GM12878 (cell line): ENCODE data around the gene CHRDL1. TPM values are rescaled to one million over a fixed set of nuclear protein-coding genes. Genes with fewer than 3 reads are reported as not detected.

Source experiments
- BCLAF1 ChIP-seq: fragments of 450-650 bp; IDR thresholded peaks from 2 replicates; pipeline ENCODE4 v1.6.1; 2017; ENCODE audit warnings: antibody characterized with exemption, mild to moderate bottlenecking, moderate library complexity
- CTCF ChIP-seq, 3 experiments: IDR thresholded peaks in 2 of 3; conservative IDR thresholded peaks in 1 of 3; 2 replicates each; pipeline ENCODE4 v1.5.1; 2011; ENCODE audit warnings: low read depth in 3 of 3, low read length in 3 of 3, mild to moderate bottlenecking in 3 of 3, control low read depth in 2 of 3, moderate library complexity in 2 of 3, inconsistent platforms in 1 of 3, mixed read lengths in 1 of 3; ENCODE audit not compliant: control insufficient read depth in 2 of 3, insufficient read depth in 1 of 3; ENCODE audit errors: extremely low read depth in 1 of 3
- DPF2 ChIP-seq: fragments of 450-650 bp; IDR thresholded peaks from 2 replicates; pipeline ENCODE4 v1.6.1; 2017; ENCODE audit warnings: mild to moderate bottlenecking
- HDAC2 ChIP-seq: fragments of 200-600 bp; sonication (generic); IDR thresholded peaks from 2 replicates; pipeline ENCODE4 v1.6.1; 2017
- JUND ChIP-seq: IDR thresholded peaks from 2 replicates; pipeline ENCODE4 v1.6.1; 2012; ENCODE audit warnings: low read depth, mild to moderate bottlenecking, low read length, improper control_type of control experiment, moderate library complexity
- MXI1 ChIP-seq: fragments of 150-350 bp; IDR thresholded peaks from 2 replicates; pipeline ENCODE4 v1.6.1; 2011; ENCODE audit warnings: low read depth, mild to moderate bottlenecking, inconsistent platforms, low read length, improper control_type of control experiment
- PAX8 ChIP-seq: fragments of 450-650 bp; IDR thresholded peaks from 2 replicates; pipeline ENCODE4 v1.6.1; 2017; ENCODE audit warnings: mild to moderate bottlenecking, moderate library complexity
- POLR2AphosphoS2 ChIP-seq: IDR thresholded peaks from 2 replicates; pipeline ENCODE4 v1.6.1; 2011; ENCODE audit warnings: low read depth, mild to moderate bottlenecking, low read length, improper control_type of control experiment, moderate library complexity
- SREBF2 ChIP-seq: IDR thresholded peaks from 2 replicates; pipeline ENCODE4 v1.6.1; 2012; ENCODE audit warnings: mild to moderate bottlenecking, low read length
- ZNF207 ChIP-seq: fragments of 450-650 bp; IDR thresholded peaks from 2 replicates; pipeline ENCODE4 v1.6.1; 2014; ENCODE audit warnings: antibody characterized with exemption, mild to moderate bottlenecking, borderline replicate concordance
- polyA plus RNA-seq, 11 experiments: library from polyadenylated mRNA; depleted of rRNA in 4 of 11; unstranded in 6 of 11; stranded (reverse) in 5 of 11; fragments of >200 nt; fragmentation: Nextera tagmentation in 4 of 11; fragmentation: Illumina TruSeq in 1 of 11; extraction: Ambion mirVana in 4 of 11; extraction: Trizol in 1 of 11; gene quantifications; 1 replicate in 1 of 11; 2 replicates in 10 of 11; pipeline versions ENCODE4 v1.2.1 to v1.2.3, GENCODE V29; 2011 to 2016; ENCODE audit warnings: inconsistent platforms in 2 of 11, missing spikeins in 2 of 11, low read depth in 1 of 11
- total RNA-seq, 4 experiments: library from RNA; depleted of rRNA in 3 of 4; stranded (reverse); fragments of >200 nt in 3 of 4; fragmentation: Illumina TruSeq in 1 of 4; extraction: Trizol in 1 of 4; gene quantifications; 2 replicates each; pipeline versions ENCODE4 v1.2.1 to v1.2.3, GENCODE V29; 2013 to 2021

Gene CHRDL1
- total and polyA plus RNA-seq, 10 of the 15 experiments (the other 5 are each of a cell fraction or from before 2014, with no cell fraction given): 0.05 to 0.47 (median 0.25) TPM

GRCh38 chrX:110745288-110745687 lies 50.3 kb downstream of the CHRDL1 start (continued):
- no peak for TF ChIP-seq CTCF (IDR thresholded peaks at IDR 0.05 in 2 of 3, conservative IDR thresholded peaks at IDR 0.05 in 1 of 3; ENCODE audit: control insufficient read depth in 2 of 3, extremely low read depth in 1 of 3, insufficient read depth in 1 of 3, low read depth in 3 of 3, low read length in 3 of 3)
- TF ChIP-seq MXI1: no peak
- no peak for TF ChIP-seq JUND
- TF ChIP-seq DPF2: no peak
- no peak for TF ChIP-seq PAX8
- no peak for TF ChIP-seq BCLAF1
- no peak for TF ChIP-seq ZNF207
- TF ChIP-seq SREBF2: no peak
- TF ChIP-seq HDAC2: no peak
- TF ChIP-seq POLR2AphosphoS2: no peak
- TF ChIP-seq, all 136 proteins: peak for 0
